Lung (tissue), 12 donors: ENCODE results near the gene C16orf90. TPM values are rescaled to one million over a fixed set of nuclear protein-coding genes. Genes with fewer than 3 reads are reported as not detected.

Experiments
- ATAC-seq: fragments of 200-7000 bp; cut with Tn5 transposase; one replicate; pipeline ENCODE4 v1.9.1; 2020; ENCODE audit warnings: moderate number of reproducible peaks; ENCODE audit not compliant: insufficient read depth, low FRiP score
- DNase-seq, 3 donors: peaks; one replicate each; pipeline ENCODE4 v3.0.0-alpha.2; 2013 to 2017
- H3K27ac ChIP-seq, 2 donors: one replicate each; pipeline ENCODE4 v1.5.1; 2013; ENCODE audit warnings: mild to moderate bottlenecking in 2 of 2, moderate library complexity in 2 of 2, control low read depth in 1 of 2, inconsistent platforms in 1 of 2, low read depth in 1 of 2, low read length in 1 of 2
- H3K27me3 ChIP-seq, 3 donors: one replicate each; pipeline ENCODE4 v1.5.1; 2013; ENCODE audit warnings: low read length in 2 of 3; ENCODE audit not compliant: control insufficient read depth in 3 of 3, insufficient read depth in 3 of 3
- H3K36me3 ChIP-seq, 4 donors: one replicate each; pipeline ENCODE4 v1.5.1; 2013; ENCODE audit warnings: low read length in 4 of 4, mild to moderate bottlenecking in 1 of 4, moderate library complexity in 1 of 4; ENCODE audit not compliant: control insufficient read depth in 4 of 4, insufficient read depth in 4 of 4
- H3K4me1 ChIP-seq, 5 donors: one replicate each; pipeline ENCODE4 v1.5.1; 2013; ENCODE audit warnings: low read length in 5 of 5, mild to moderate bottlenecking in 2 of 5, moderate library complexity in 1 of 5; ENCODE audit not compliant: control insufficient read depth in 5 of 5, insufficient read depth in 5 of 5
- H3K4me3 ChIP-seq: one replicate; pipeline ENCODE4 v1.5.1; 2013; ENCODE audit warnings: mild to moderate bottlenecking, control low read depth, moderate library complexity
- H3K9ac ChIP-seq, 2 donors: one replicate each; pipeline ENCODE4 v1.5.1; 2013; ENCODE audit warnings: low read length in 2 of 2, control low read depth in 1 of 2; ENCODE audit not compliant: insufficient read depth in 1 of 2
- H3K9me3 ChIP-seq, 4 donors: one replicate each; pipeline ENCODE4 v1.5.1; 2013; ENCODE audit warnings: low read length in 3 of 4, mild to moderate bottlenecking in 1 of 4, moderate library complexity in 1 of 4; ENCODE audit not compliant: control insufficient read depth in 4 of 4, insufficient read depth in 3 of 4
- CTCF ChIP-seq: IDR thresholded peaks from 2 replicates; pipeline ENCODE4 v1.5.1; 2012; ENCODE audit warnings: mild to moderate bottlenecking; ENCODE audit errors: control extremely low read depth, extremely low read depth
- WGBS, 2 donors: extraction: QIAGEN DNeasy Blood & Tissue Kit; methylation state at CpG; one replicate each; pipeline ENCODE4 v1.1.7; 2013; 5-methylcytosine and 5-hydroxymethylcytosine counted together
- polyA plus RNA-seq, 2 donors: library from polyadenylated mRNA; stranded (reverse); fragments of 200-250 nt; gene quantifications; one replicate each; pipeline ENCODE4 v1.2.1, GENCODE V29; 2013
- total RNA-seq, 2 donors: library from RNA; depleted of rRNA in 1 of 2; stranded (reverse); fragments of >200 nt in 1 of 2; gene quantifications; one replicate each; pipeline ENCODE4 v1.2.1, GENCODE V29; 2014 to 2021
- donor health status: control.
- donor health status: control.
- donor health status: Bipolar disorder and iron deficiency.
- donor health status: healthy.
- donor health status: DM: yes; HTN: yes; CAD: no.

C16orf90 gene
- total and polyA plus RNA-seq, 4 donors, result not detected

GRCh38 chr16:3458852-3459361 is 36.4 kb downstream of the C16orf90 start:
- ATAC-seq (peak; percentile 30), DNase-seq (peak; percentile 23 to 73 (median 58))
- H3K4me1 ChIP-seq, result peaks cover 16 to 25% (median 19%) of the 10 kb centered on the region in 5 donors
- no peak for TF ChIP-seq CTCF
- peak overlapping the region; percentile 14 to 77 for H3K9ac ChIP-seq
- no peaks in the 10 kb centered on the region for H3K9me3 ChIP-seq
- H3K27ac ChIP-seq, result peak overlapping the region; percentile 98 to 99
- no peaks in the 10 kb centered on the region for H3K27me3 ChIP-seq
- H3K4me3 ChIP-seq, result peak overlapping the region; percentile 94
- WGBS, 2 donors, result 7 to 18% methylated on average over 10 of the region's 10 CpGs
- H3K36me3 ChIP-seq, result no peaks in the 10 kb centered on the region

GRCh38 chr16:3458278-3458851 is 36.9 kb downstream of the C16orf90 start:
- no peak for TF ChIP-seq CTCF
- peaks cover 16 to 25% (median 19%) of the 10 kb centered on the region in 5 donors for H3K4me1 ChIP-seq

GRCh38 chr16:3457434-3458252 is 37.6 kb downstream of the C16orf90 start:
- Histone ChIP-seq H3K4me3 (peak overlapping the region; percentile 94), H3K9me3 (no peaks in the 10 kb centered on the region), H3K4me1 (peaks cover 16 to 25% (median 19%) of the 10 kb centered on the region in 5 donors), H3K9ac (peak overlapping the region; percentile 84 to 87), H3K27ac (peak overlapping the region; percentile 98 to 99), H3K27me3 (no peaks in the 10 kb centered on the region), H3K36me3 (no peaks in the 10 kb centered on the region)
- peak; percentile 18 for TF ChIP-seq CTCF
- 1% methylated on average over 65 to 83 of the region's 83 CpGs for WGBS, 2 donors
- ATAC-seq (peak; percentile 97), DNase-seq (peak; percentile 91 to 95 (median 92))

More at GRCh38 chr16:3458278-3458851, 36.9 kb downstream of the C16orf90 start:
- H3K4me3 ChIP-seq, result peak overlapping the region; percentile 94
- no peaks in the 10 kb centered on the region for H3K9me3 ChIP-seq
- ATAC-seq, result no peak
- DNase-seq, result peak; percentile 35 to 60 (median 43)
- H3K36me3 ChIP-seq, result no peaks in the 10 kb centered on the region
- H3K27ac ChIP-seq, result peak overlapping the region; percentile 98 to 99
- no peaks in the 10 kb centered on the region for H3K27me3 ChIP-seq
- WGBS, 2 donors, result 0 to 1% methylated on average over 41 to 47 of the region's 47 CpGs
- peak overlapping the region; percentile 14 to 77 for H3K9ac ChIP-seq
